ENCODE results near the gene AAR2. TPM values are rescaled to one million over a fixed set of nuclear protein-coding genes. Genes with fewer than 3 reads are reported as not detected.

Gene AAR2
- polyA plus RNA-seq, 1 donor from 2014 or later: 28.1 TPM

DNA sequence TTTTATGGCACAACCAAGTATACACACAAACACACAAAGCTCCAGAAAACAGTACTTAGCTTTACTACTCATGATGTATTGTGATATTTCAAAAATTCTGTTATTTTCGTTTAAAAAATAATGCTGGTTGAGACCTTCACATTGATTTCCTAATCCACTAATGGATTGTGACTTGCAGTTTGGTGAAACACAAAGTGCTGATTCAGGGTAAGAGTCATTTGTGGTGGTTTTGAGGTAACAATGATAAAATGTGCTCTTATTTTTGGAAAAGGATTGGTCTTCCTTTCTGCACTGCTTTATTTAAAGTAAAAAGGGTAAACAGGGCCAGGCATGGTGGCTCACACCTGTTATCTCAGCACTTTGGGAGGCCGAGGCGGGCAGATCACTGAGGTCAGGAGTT is 1.9 kb downstream of the AAR2 start:
- H3K27ac ChIP-seq (ENCODE audit: low read length): no peak overlapping the region
- no peaks in the 10 kb centered on the region for H3K9me2 ChIP-seq (ENCODE audit: insufficient read depth, low read length)
- no peaks in the 10 kb centered on the region for H3K36me3 ChIP-seq (ENCODE audit: insufficient read depth, low read length)
- no peaks in the 10 kb centered on the region for H3K9me3 ChIP-seq (ENCODE audit: low read length)
- H3K4me2 ChIP-seq (ENCODE audit: low read length): no peak overlapping the region
- no peaks in the 10 kb centered on the region for H3F3A ChIP-seq (ENCODE audit: insufficient read depth, low read length, poor library complexity, severe bottlenecking)
- no peak overlapping the region for H2AFZ ChIP-seq (ENCODE audit: low read depth, low read length)
- TF ChIP-seq POLR2AphosphoS5 (IDR thresholded peaks at IDR 0.05) (no peak), RAD21 (conservative IDR thresholded peaks at IDR 0.05) (no peak), EZH2 (IDR thresholded peaks at IDR 0.05; ENCODE audit: borderline replicate concordance, insufficient read depth, low read length, poor library complexity, severe bottlenecking) (no peak), SMC3 (conservative IDR thresholded peaks at IDR 0.05; ENCODE audit: poor library complexity) (no peak), EP300 (conservative IDR thresholded peaks at IDR 0.05; ENCODE audit: poor library complexity, severe bottlenecking) (no peak)
- TF ChIP-seq, protein P1, sequence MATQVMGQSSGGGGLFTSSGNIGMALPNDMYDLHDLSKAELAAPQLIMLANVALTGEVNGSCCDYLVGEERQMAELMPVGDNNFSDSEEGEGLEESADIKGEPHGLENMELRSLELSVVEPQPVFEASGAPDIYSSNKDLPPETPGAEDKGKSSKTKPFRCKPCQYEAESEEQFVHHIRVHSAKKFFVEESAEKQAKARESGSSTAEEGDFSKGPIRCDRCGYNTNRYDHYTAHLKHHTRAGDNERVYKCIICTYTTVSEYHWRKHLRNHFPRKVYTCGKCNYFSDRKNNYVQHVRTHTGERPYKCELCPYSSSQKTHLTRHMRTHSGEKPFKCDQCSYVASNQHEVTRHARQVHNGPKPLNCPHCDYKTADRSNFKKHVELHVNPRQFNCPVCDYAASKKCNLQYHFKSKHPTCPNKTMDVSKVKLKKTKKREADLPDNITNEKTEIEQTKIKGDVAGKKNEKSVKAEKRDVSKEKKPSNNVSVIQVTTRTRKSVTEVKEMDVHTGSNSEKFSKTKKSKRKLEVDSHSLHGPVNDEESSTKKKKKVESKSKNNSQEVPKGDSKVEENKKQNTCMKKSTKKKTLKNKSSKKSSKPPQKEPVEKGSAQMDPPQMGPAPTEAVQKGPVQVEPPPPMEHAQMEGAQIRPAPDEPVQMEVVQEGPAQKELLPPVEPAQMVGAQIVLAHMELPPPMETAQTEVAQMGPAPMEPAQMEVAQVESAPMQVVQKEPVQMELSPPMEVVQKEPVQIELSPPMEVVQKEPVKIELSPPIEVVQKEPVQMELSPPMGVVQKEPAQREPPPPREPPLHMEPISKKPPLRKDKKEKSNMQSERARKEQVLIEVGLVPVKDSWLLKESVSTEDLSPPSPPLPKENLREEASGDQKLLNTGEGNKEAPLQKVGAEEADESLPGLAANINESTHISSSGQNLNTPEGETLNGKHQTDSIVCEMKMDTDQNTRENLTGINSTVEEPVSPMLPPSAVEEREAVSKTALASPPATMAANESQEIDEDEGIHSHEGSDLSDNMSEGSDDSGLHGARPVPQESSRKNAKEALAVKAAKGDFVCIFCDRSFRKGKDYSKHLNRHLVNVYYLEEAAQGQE (IDR thresholded peaks at IDR 0.05; ENCODE audit: borderline replicate concordance): no peak
- H3K79me2 ChIP-seq (replicated peaks; ENCODE audit: insufficient read depth, low read length): peaks cover 34% of the 10 kb centered on the region
- H3K4me3 ChIP-seq (ENCODE audit: low read length): peak overlapping the region; percentile 45
- no peaks in the 10 kb centered on the region for H4K20me1 ChIP-seq (ENCODE audit: insufficient read depth)
- H3K27me3 ChIP-seq (ENCODE audit: insufficient read depth, low read depth, low read length): no peaks in the 10 kb centered on the region
- H3K9ac ChIP-seq (ENCODE audit: low read length): no peak overlapping the region

DNA sequence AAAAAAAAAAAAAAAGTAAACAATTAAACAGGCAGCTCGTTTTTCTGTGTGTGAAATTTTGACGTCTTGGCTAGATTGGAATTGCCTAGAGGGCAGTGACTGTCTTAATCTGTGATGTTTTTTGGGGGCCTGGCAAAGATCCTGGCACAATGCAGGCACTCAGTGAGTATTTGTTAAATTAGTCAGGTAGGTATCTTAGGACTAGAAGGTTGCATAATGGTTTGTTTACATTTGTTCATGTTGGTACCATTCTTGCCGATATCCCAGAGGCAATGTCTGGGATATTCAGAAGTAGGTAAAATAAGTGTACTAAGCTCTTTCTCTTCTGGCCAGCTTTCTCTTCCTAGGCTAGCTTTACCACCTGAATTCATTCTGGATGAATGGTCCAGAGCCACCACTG is 2.5 kb downstream of the AAR2 start:
- Histone ChIP-seq H4K20me1 (ENCODE audit: insufficient read depth) (no peaks in the 10 kb centered on the region), H3K27ac (ENCODE audit: low read length) (no peak overlapping the region), H3K9me2 (ENCODE audit: insufficient read depth, low read length) (no peaks in the 10 kb centered on the region), H3K79me2 (replicated peaks; ENCODE audit: insufficient read depth, low read length) (peaks cover 34% of the 10 kb centered on the region), H3F3A (ENCODE audit: insufficient read depth, low read length, poor library complexity, severe bottlenecking) (no peaks in the 10 kb centered on the region), H2AFZ (ENCODE audit: low read depth, low read length) (no peak overlapping the region), H3K9ac (ENCODE audit: low read length) (no peak overlapping the region), H3K4me3 (ENCODE audit: low read length) (no peak overlapping the region), H3K36me3 (ENCODE audit: insufficient read depth, low read length) (no peaks in the 10 kb centered on the region), H3K9me3 (ENCODE audit: low read length) (no peaks in the 10 kb centered on the region), H3K27me3 (ENCODE audit: insufficient read depth, low read depth, low read length) (no peaks in the 10 kb centered on the region), H3K4me2 (ENCODE audit: low read length) (no peak overlapping the region)
- TF ChIP-seq SMC3 (conservative IDR thresholded peaks at IDR 0.05; ENCODE audit: poor library complexity): no peak
- no peak for TF ChIP-seq EZH2 (IDR thresholded peaks at IDR 0.05; ENCODE audit: borderline replicate concordance, insufficient read depth, low read length, poor library complexity, severe bottlenecking)
- no peak for TF ChIP-seq TAF1 (IDR thresholded peaks at IDR 0.05; ENCODE audit: low read depth)
- TF ChIP-seq RAD21 (conservative IDR thresholded peaks at IDR 0.05): no peak
- no peak for TF ChIP-seq EP300 (conservative IDR thresholded peaks at IDR 0.05; ENCODE audit: poor library complexity, severe bottlenecking)
- TF ChIP-seq MXI1 (conservative IDR thresholded peaks at IDR 0.05; ENCODE audit: poor library complexity, severe bottlenecking): no peak
- no peak for TF ChIP-seq POLR2AphosphoS5 (IDR thresholded peaks at IDR 0.05)
- TF ChIP-seq, protein P1 (IDR thresholded peaks at IDR 0.05; ENCODE audit: borderline replicate concordance): no peak
- TF ChIP-seq, protein P2, sequence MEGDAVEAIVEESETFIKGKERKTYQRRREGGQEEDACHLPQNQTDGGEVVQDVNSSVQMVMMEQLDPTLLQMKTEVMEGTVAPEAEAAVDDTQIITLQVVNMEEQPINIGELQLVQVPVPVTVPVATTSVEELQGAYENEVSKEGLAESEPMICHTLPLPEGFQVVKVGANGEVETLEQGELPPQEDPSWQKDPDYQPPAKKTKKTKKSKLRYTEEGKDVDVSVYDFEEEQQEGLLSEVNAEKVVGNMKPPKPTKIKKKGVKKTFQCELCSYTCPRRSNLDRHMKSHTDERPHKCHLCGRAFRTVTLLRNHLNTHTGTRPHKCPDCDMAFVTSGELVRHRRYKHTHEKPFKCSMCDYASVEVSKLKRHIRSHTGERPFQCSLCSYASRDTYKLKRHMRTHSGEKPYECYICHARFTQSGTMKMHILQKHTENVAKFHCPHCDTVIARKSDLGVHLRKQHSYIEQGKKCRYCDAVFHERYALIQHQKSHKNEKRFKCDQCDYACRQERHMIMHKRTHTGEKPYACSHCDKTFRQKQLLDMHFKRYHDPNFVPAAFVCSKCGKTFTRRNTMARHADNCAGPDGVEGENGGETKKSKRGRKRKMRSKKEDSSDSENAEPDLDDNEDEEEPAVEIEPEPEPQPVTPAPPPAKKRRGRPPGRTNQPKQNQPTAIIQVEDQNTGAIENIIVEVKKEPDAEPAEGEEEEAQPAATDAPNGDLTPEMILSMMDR (IDR thresholded peaks at IDR 0.05; ENCODE audit: poor library complexity, severe bottlenecking): no peak

Measured in neural cell (in vitro differentiated cells).